ENCODE measurements around the gene DCLRE1B.

Gene DCLRE1B

DNA sequence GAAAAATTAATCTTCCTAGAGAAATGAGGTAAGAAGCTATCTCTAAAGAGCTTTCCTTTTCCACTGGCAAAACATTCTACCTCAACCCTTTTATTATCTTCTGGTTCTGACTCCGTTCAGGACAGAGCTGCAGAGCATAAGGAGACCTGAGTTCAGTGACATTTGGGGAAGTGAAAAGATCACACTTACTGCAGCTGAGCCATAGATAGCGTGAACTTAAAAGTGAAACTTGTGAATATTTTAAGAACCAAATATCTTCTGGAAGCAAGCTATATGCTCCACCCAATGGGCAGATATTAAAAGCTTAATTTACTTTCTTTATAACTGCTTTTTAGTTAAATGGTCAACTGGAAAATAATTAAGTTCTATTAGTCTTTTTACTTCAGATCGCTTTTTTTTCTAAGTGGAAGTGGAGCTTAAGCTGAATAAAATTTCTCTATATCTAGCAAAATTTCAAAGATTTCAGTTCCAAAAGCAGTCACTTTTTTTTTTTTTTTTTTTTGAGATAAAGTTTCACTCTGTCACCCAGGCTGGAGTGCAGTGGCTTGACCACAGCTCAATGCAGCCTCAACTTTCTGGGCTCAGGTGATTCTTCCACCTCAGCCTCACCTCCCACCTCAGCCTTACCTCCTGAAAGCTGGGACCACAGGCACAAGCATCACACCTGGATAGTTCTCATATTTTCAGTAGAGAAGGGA is 45.5 kb upstream of the DCLRE1B start:
- DNase-seq (ENCODE audit: insufficient read length, low spot score) (no peak), FAIRE-seq (no peak)
- TF ChIP-seq, protein P1, sequence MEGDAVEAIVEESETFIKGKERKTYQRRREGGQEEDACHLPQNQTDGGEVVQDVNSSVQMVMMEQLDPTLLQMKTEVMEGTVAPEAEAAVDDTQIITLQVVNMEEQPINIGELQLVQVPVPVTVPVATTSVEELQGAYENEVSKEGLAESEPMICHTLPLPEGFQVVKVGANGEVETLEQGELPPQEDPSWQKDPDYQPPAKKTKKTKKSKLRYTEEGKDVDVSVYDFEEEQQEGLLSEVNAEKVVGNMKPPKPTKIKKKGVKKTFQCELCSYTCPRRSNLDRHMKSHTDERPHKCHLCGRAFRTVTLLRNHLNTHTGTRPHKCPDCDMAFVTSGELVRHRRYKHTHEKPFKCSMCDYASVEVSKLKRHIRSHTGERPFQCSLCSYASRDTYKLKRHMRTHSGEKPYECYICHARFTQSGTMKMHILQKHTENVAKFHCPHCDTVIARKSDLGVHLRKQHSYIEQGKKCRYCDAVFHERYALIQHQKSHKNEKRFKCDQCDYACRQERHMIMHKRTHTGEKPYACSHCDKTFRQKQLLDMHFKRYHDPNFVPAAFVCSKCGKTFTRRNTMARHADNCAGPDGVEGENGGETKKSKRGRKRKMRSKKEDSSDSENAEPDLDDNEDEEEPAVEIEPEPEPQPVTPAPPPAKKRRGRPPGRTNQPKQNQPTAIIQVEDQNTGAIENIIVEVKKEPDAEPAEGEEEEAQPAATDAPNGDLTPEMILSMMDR (IDR thresholded peaks at IDR 0.05; ENCODE audit: insufficient read depth, missing control alignments) = no peak

DNA sequence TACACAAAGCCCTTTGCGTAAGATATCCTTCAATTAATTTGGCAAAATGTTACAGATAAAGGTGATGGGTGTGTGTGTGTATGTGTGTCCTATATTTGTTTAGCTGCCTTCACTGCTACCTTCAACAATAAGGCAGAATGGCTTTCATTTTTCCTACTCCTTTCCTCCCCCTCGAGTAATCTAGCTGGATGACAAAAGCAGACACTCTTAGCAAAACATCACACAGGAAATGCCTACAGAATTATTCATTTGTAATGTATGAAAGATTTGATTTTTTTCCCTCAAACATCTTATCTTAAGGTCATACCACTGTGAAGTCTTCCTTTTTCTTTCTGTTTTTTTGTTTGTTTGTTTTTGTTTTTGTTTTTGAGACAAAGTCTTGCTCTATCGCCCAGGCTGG is 44.2 kb upstream of the DCLRE1B start:
- TF ChIP-seq, protein P1 (IDR thresholded peaks at IDR 0.05; ENCODE audit: insufficient read depth, missing control alignments) = no peak
- no peak for DNase-seq (ENCODE audit: insufficient read length, low spot score)
- no peak for FAIRE-seq

DNA sequence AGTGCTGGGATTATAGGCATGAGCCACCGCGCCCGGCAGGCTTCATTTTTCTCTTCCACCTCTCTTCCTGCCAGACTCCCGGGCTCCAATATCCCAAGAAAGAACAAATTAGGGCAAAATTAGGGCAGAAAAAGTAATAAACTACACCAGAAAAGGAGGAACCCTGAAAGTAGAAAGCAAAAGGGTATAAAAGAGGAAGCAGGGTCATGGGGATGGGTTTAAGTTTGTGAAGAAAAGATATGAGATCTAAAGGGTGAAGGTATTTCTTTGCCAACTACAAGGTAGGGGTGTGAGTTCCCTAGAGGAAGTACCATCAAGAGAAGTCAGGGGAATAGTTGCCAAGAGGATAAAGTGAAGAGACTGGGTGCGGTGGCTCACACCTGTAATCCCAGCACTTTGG is 43.5 kb upstream of the DCLRE1B start:
- DNase-seq (ENCODE audit: insufficient read length, low spot score) = no peak
- no peak for FAIRE-seq
- TF ChIP-seq, protein P1 (IDR thresholded peaks at IDR 0.05; ENCODE audit: insufficient read depth, missing control alignments) = no peak

DNA sequence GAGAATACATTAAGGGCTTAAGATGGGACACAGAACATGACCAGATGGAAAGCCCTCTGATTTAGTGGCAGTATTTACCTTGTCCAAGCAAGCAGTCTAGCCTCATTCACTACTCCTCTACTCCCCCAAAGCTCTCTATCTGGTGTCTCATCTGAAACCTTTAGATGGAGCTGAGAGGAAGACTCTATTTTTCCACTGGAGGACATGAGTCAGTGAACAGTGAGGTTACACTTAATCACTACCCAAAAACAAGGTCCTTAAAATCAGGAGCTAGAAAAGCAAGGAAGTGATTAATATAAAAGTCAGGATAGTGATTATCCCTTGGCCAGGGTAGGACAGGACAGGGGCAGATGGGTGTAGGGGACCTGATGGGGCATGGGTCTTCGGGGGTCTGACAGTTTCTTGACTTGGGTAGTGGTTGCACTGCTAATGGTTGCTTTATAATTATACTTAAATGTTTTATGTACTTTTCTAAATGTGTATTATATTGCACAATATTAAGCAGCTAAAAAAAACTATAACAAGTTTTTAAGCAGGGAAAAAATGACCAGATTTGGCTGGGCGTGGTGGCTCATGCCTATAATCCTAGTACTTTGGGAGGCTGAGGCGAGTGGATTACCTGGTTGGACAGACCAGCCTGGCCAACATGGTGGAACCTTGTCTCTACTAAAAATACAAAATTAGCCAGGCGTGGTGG is 36.6 kb upstream of the DCLRE1B start:
- TF ChIP-seq, protein P1 (IDR thresholded peaks at IDR 0.05; ENCODE audit: insufficient read depth, missing control alignments) = no peak
- FAIRE-seq (no peak), DNase-seq (ENCODE audit: insufficient read length, low spot score) (no peak)

DNA sequence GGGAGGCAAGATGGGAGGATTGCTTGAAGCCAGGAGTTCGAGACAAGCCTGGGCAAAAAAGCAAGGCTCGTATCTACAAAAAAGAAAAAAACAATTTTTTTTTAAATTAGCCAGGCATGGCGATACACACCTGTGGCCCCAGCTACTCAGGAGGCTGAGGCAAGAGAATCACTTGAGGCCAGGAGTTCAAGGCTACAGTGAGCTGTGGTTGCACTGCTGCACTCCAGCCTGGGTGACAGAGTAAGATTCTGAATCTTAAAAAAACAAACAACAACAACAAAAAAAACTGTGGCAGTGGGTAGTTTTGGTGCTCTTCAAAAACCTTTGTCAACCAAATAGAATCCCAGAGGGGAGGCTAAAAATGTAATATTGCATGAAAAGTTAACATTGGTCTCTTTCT is 34.3 kb upstream of the DCLRE1B start:
- TF ChIP-seq, protein P1 (IDR thresholded peaks at IDR 0.05; ENCODE audit: insufficient read depth, missing control alignments) = no peak
- FAIRE-seq = no peak

DNA sequence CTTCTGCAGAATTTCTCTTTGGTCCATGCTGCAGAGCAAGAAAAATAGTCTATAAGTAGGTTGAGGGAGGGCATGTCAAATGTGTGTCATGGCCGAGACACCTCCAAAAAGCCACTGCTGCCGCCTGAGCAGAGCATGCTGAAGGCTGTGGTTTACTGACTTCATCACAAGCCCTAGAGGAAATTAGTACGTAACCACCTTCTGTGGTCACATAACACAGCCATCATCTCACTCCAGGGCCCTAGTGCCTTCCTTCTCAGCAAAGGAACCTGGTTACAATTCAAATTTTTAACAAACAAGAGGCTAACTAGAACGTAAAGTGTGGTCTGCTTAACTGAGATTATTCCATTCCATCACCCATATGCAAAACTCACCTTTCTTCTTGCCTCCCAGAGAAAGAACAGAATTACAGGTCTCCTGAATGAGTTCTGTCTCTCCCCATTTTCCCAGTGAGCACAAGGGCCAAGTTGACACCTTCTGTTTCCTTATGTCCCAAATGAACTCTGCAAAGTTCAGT is 33.5 kb upstream of the DCLRE1B start, which contains the start of gene PTPN22:
PTPN22 (minus strand) TSS at position 116 of the 517 bp plus-strand sequence.
- TF ChIP-seq, protein P1 (IDR thresholded peaks at IDR 0.05; ENCODE audit: insufficient read depth, missing control alignments) = no peak
- FAIRE-seq = no peak
- no peak for DNase-seq (ENCODE audit: insufficient read length, low spot score)

More for the DNA sequence above, 34.3 kb upstream of the DCLRE1B start:
- no peak for DNase-seq (ENCODE audit: insufficient read length, low spot score)
